Trophoblast cell (in vitro differentiated cells and primary cell): Measurements from ENCODE around the gene ALKBH7. TPM values are rescaled to one million over a fixed set of nuclear protein-coding genes. Genes with fewer than 3 reads are reported as not detected.

Source experiments
- DNase-seq, 2 donors: peaks; one replicate each; pipeline ENCODE4 v3.0.0-alpha.2; 2016
- H2AFZ ChIP-seq: 2 replicates; pipeline ENCODE4 v1.6.1; 2013; ENCODE audit warnings: low read length, moderate library complexity, mild to moderate bottlenecking; ENCODE audit not compliant: insufficient read depth, poor library complexity
- H2AK5ac ChIP-seq: 2 replicates; pipeline ENCODE4 v1.6.1; 2013; ENCODE audit warnings: mild to moderate bottlenecking, low read length
- H2BK120ac ChIP-seq: 2 replicates; pipeline ENCODE4 v1.6.1; 2013; ENCODE audit warnings: low read length, mild to moderate bottlenecking, moderate library complexity; ENCODE audit not compliant: insufficient read depth, poor library complexity
- H2BK12ac ChIP-seq: 2 replicates; pipeline ENCODE4 v1.6.1; 2013; ENCODE audit warnings: mild to moderate bottlenecking, low read length, moderate library complexity
- H2BK5ac ChIP-seq: 2 replicates; pipeline ENCODE4 v1.6.1; 2013; ENCODE audit warnings: low read length, low read depth, moderate library complexity, mild to moderate bottlenecking; ENCODE audit not compliant: poor library complexity
- H3K14ac ChIP-seq: 2 replicates; pipeline ENCODE4 v1.6.1; 2013; ENCODE audit warnings: mild to moderate bottlenecking, low read length
- H3K18ac ChIP-seq: 2 replicates; pipeline ENCODE4 v1.6.1; 2013; ENCODE audit warnings: mild to moderate bottlenecking, low read length
- H3K23ac ChIP-seq: 2 replicates; pipeline ENCODE4 v1.6.1; 2013; ENCODE audit warnings: low read length
- H3K27ac ChIP-seq: 2 replicates; pipeline ENCODE4 v1.5.1; 2013; ENCODE audit warnings: low read depth, mild to moderate bottlenecking, inconsistent platforms, low read length, moderate library complexity
- H3K27me3 ChIP-seq: 2 replicates; pipeline ENCODE4 v1.6.1; 2013; ENCODE audit warnings: inconsistent platforms, mild to moderate bottlenecking, low read length, moderate library complexity; ENCODE audit not compliant: insufficient read depth
- H3K36me3 ChIP-seq, 2 experiments: 1 replicate in 1 of 2; 2 replicates in 1 of 2; pipeline ENCODE4 v1.6.1; 2013; ENCODE audit warnings: low read length in 2 of 2, mild to moderate bottlenecking in 2 of 2, moderate library complexity in 1 of 2; ENCODE audit not compliant: insufficient read depth in 2 of 2, control insufficient read depth in 1 of 2
- H3K4ac ChIP-seq: 2 replicates; pipeline ENCODE4 v1.6.1; 2013; ENCODE audit warnings: low read depth, mild to moderate bottlenecking, low read length, moderate library complexity
- H3K4me1 ChIP-seq, 2 experiments: 1 replicate in 1 of 2; 2 replicates in 1 of 2; pipeline ENCODE4 v1.6.1; 2013; ENCODE audit warnings: low read length in 2 of 2, mild to moderate bottlenecking in 2 of 2, moderate library complexity in 1 of 2; ENCODE audit not compliant: insufficient read depth in 2 of 2, control insufficient read depth in 1 of 2
- H3K4me2 ChIP-seq: 2 replicates; pipeline ENCODE4 v1.6.1; 2013; ENCODE audit warnings: inconsistent platforms, mild to moderate bottlenecking, low read length, moderate library complexity
- H3K4me3 ChIP-seq: 2 replicates; pipeline ENCODE4 v1.5.1; 2013; ENCODE audit warnings: mild to moderate bottlenecking, low read depth, low read length, inconsistent platforms
- H3K79me1 ChIP-seq: one replicate; pipeline ENCODE4 v1.6.1; 2013; ENCODE audit warnings: low read length
- H3K79me2 ChIP-seq: 2 replicates; pipeline ENCODE4 v1.6.1; 2013; ENCODE audit warnings: low read length, mild to moderate bottlenecking; ENCODE audit not compliant: control insufficient read depth, insufficient read depth, poor library complexity
- H3K9ac ChIP-seq: 2 replicates; pipeline ENCODE4 v1.6.1; 2013; ENCODE audit warnings: mild to moderate bottlenecking, low read length
- H3K9me3 ChIP-seq: 2 replicates; pipeline ENCODE4 v1.6.1; 2013; ENCODE audit warnings: low read depth, mild to moderate bottlenecking, control low read depth, inconsistent platforms, low read length; ENCODE audit not compliant: insufficient read depth
- H4K12ac ChIP-seq: 2 replicates; pipeline ENCODE4 v1.6.1; 2013; ENCODE audit warnings: low read depth, mild to moderate bottlenecking, low read length, moderate library complexity
- H4K8ac ChIP-seq: 2 replicates; pipeline ENCODE4 v1.6.1; 2013; ENCODE audit warnings: low read depth, mild to moderate bottlenecking, low read length, moderate library complexity
- H4K91ac ChIP-seq: one replicate; pipeline ENCODE4 v1.6.1; 2013; ENCODE audit warnings: low read depth, mild to moderate bottlenecking, low read length, moderate library complexity
- WGBS: extraction: QIAGEN DNeasy Blood & Tissue Kit; methylation state at CpG from one replicate; pipeline ENCODE4 v1.1.7; 2013; ENCODE audit warnings: missing lambda C conversion rate; ENCODE audit not compliant: insufficient read length, insufficient coverage; ENCODE audit errors: extremely low coverage; 5-methylcytosine and 5-hydroxymethylcytosine counted together
- polyA plus RNA-seq: library from polyadenylated mRNA; stranded (reverse); fragments of 200-250 nt; gene quantifications from 2 replicates; pipeline ENCODE4 v1.2.3, GENCODE V29; 2013

ALKBH7 gene, protein sequence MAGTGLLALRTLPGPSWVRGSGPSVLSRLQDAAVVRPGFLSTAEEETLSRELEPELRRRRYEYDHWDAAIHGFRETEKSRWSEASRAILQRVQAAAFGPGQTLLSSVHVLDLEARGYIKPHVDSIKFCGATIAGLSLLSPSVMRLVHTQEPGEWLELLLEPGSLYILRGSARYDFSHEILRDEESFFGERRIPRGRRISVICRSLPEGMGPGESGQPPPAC
- 42.3 and 44.2 TPM in 2 replicates for polyA plus RNA-seq

DNA sequence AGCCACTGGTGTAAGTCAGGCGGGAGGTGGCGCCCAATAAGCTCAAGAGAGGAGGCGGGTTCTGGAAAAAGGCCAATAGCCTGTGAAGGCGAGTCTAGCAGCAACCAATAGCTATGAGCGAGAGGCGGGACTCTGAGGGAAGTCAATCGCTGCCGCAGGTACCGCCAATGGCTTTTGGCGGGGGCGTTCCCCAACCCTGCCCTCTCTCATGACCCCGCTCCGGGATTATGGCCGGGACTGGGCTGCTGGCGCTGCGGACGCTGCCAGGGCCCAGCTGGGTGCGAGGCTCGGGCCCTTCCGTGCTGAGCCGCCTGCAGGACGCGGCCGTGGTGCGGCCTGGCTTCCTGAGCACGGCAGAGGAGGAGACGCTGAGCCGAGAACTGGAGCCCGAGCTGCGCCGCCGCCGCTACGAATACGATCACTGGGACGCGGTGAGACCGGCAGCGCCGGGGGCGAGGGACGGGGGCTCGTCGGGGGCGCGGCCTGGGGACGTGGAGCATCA, at the start of gene ALKBH7:
Gene ALKBH7 (plus strand): TSS at position 201 of the 502 bp plus-strand sequence. CDS start 27 bp downstream, at position 228.
- Histone ChIP-seq H3K9me3 (peaks cover 1% of the 10 kb centered on the region), H2AK5ac (peak within 1 kb of the TSS; percentile 92), H3K18ac (peak within 1 kb of the TSS; percentile 96), H4K12ac (peak within 1 kb of the TSS; percentile 88), H4K91ac (peak within 1 kb of the TSS; percentile 97), H3K27ac (peak within 1 kb of the TSS; percentile 97), H3K4me2 (peak within 1 kb of the TSS; percentile 81), H3K79me2 (peaks cover 2% of the 10 kb centered on the region), H3K79me1 (peaks cover 10% of the 10 kb centered on the region), H3K14ac (peak within 1 kb of the TSS; percentile 98), H2AFZ (peak within 1 kb of the TSS; percentile 97), H3K4me1 (peaks cover 6 to 14% of the 10 kb centered on the region in 2 experiments), H3K36me3 (peaks cover 29 to 34% of the 10 kb centered on the region in 2 experiments), H3K23ac (no peak within 1 kb of the TSS), H2BK120ac (peak within 1 kb of the TSS; percentile 95), H3K4me3 (peak within 1 kb of the TSS; percentile 95), H2BK12ac (no peak within 1 kb of the TSS), H4K8ac (peak within 1 kb of the TSS; percentile 97), H2BK5ac (peak within 1 kb of the TSS; percentile 95), H3K9ac (peak within 1 kb of the TSS; percentile 81), H3K4ac (peak within 1 kb of the TSS; percentile 92), H3K27me3 (no peaks in the 10 kb centered on the region)
- WGBS, result no CpG with 5 or more reads among the region's 47 CpGs
- DNase-seq, result peak; percentile 100

DNA sequence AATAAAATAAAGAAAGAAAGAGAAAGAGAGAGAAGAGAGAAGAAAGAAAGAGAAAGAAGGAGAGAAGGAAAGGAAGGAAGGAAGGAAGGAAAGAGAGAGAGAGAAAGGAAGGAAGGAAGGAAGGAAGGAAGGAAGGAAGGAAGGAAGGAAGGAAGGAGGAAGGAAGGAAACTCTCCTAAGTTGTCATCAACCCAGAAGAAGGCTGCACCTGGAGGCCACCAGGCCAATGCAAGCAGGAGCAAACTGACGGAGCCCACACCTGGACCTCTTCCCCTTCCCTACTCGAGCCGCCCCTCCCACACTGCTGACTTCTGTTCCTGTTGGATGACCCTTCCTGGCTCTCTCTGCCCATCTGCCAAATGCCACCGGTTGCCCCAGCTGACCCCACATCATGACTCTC, 47.8 kb upstream of the ALKBH7 start:
- no peak overlapping the region for H4K12ac ChIP-seq
- no peak overlapping the region for H4K91ac ChIP-seq
- H3K4me2 ChIP-seq, result no peak overlapping the region
- no peaks in the 10 kb centered on the region for H3K79me1 ChIP-seq
- H2AK5ac ChIP-seq, result no peak overlapping the region
- no peak overlapping the region for H4K8ac ChIP-seq
- H3K18ac ChIP-seq, result no peak overlapping the region
- no peaks in the 10 kb centered on the region for H3K79me2 ChIP-seq
- WGBS, result no CpG with 5 or more reads among the region's 4 CpGs
- no peak for DNase-seq
- H3K27me3 ChIP-seq, result no peaks in the 10 kb centered on the region
- no peak overlapping the region for H3K4me3 ChIP-seq
- no peak overlapping the region for H2AFZ ChIP-seq
- no peak overlapping the region for H2BK12ac ChIP-seq
- no peak overlapping the region for H3K4ac ChIP-seq
- H3K23ac ChIP-seq, result no peak overlapping the region
- H3K9ac ChIP-seq, result no peak overlapping the region
- no peaks in the 10 kb centered on the region for H3K4me1 ChIP-seq
- H3K27ac ChIP-seq, result no peak overlapping the region
- H3K36me3 ChIP-seq, result no peaks in the 10 kb centered on the region
- H2BK120ac ChIP-seq, result no peak overlapping the region
- H3K9me3 ChIP-seq, result peaks cover 10% of the 10 kb centered on the region
- H3K14ac ChIP-seq, result no peak overlapping the region
- no peak overlapping the region for H2BK5ac ChIP-seq

DNA sequence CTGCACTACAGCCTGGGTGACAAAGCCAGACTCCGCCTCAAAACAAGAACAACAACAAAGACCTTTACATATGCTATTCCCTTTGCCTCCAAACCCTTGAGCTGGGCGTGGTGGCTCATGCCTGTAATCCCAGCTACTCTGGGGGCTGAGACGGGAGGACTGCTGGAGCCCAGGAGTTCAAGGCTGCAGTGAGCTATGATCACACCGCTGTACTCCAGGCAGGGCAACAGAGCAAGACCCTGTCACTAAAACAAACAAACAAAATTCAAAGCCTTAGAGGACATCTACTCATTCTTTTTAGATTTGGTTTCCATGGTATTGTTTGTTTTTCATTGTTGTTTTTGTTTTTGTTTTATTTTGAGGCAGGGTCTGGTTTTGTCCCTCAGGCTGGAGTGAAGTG, 47.0 kb upstream of the ALKBH7 start:
- WGBS, result no CpG with 5 or more reads among the region's 4 CpGs
- Histone ChIP-seq H3K23ac (no peak overlapping the region), H3K18ac (no peak overlapping the region), H2AK5ac (no peak overlapping the region), H3K4me3 (no peak overlapping the region), H2BK12ac (no peak overlapping the region), H3K9me3 (peaks cover 12% of the 10 kb centered on the region), H4K8ac (no peak overlapping the region), H3K14ac (no peak overlapping the region), H3K4me2 (no peak overlapping the region), H3K36me3 (no peaks in the 10 kb centered on the region), H4K12ac (no peak overlapping the region), H2BK5ac (no peak overlapping the region), H3K27ac (no peak overlapping the region), H3K4me1 (no peaks in the 10 kb centered on the region), H3K27me3 (no peaks in the 10 kb centered on the region), H3K9ac (no peak overlapping the region), H3K79me2 (no peaks in the 10 kb centered on the region), H3K79me1 (no peaks in the 10 kb centered on the region), H2AFZ (no peak overlapping the region), H4K91ac (no peak overlapping the region), H2BK120ac (no peak overlapping the region), H3K4ac (no peak overlapping the region)
- DNase-seq, result no peak

DNA sequence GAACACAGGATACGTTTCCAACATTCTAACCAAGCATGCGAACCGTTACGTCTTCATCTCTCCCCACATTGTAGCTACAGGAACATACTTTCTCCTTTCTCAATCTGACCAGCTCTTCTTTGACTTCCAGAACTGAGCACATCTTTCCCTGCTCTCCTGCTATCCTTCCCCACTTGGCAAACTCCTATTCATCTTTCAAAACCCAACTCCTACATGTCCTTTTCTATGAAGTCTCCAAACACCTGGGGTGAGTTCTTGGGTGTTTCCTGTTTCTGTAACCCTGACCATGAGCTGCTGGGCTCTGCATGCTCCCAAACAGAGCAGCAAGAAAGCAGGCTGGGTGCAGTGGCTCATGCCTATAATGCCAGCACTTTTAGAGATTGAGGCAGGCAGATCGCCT, 45.8 kb upstream of the ALKBH7 start:
- Histone ChIP-seq H3K23ac (no peak overlapping the region), H3K9ac (no peak overlapping the region), H3K36me3 (no peaks in the 10 kb centered on the region), H3K4ac (no peak overlapping the region), H2BK120ac (no peak overlapping the region), H3K4me1 (no peaks in the 10 kb centered on the region), H4K8ac (no peak overlapping the region), H4K12ac (no peak overlapping the region), H3K79me1 (no peaks in the 10 kb centered on the region), H4K91ac (no peak overlapping the region), H3K9me3 (peaks cover 17% of the 10 kb centered on the region), H3K79me2 (no peaks in the 10 kb centered on the region), H3K4me3 (no peak overlapping the region), H2BK12ac (no peak overlapping the region), H2AK5ac (no peak overlapping the region), H2AFZ (no peak overlapping the region), H3K27me3 (no peaks in the 10 kb centered on the region), H3K14ac (no peak overlapping the region), H3K4me2 (no peak overlapping the region), H2BK5ac (no peak overlapping the region), H3K27ac (no peak overlapping the region), H3K18ac (no peak overlapping the region)
- no peak for DNase-seq
- no CpG with 5 or more reads among the region's 5 CpGs for WGBS
